WTC11 (cell line): ENCODE results near the gene BBOF1.
"Not testable (repeated sequence)": the region's sequence is repeated elsewhere in the genome, so short reads cannot be mapped to it uniquely, and the experiment has no call there.

ENCODE experiments used
- CREB1 ChIP-seq: sonication (generic); formaldehyde crosslinking; IDR thresholded peaks from 2 replicates; pipeline ENCODE4 v1.8.0; 2023; ENCODE audit warnings: mild to moderate bottlenecking, missing genetic modification reagents
- CTCF ChIP-seq: fragments of 200-600 bp; IDR thresholded peaks from 2 replicates; pipeline ENCODE4 v1.8.0; 2022; ENCODE audit warnings: antibody characterized with exemption
- ESRRA ChIP-seq: sonication (generic); formaldehyde crosslinking; IDR thresholded peaks from 2 replicates; pipeline ENCODE4 v1.8.1; 2022; ENCODE audit warnings: mild to moderate bottlenecking, missing genetic modification reagents, borderline replicate concordance
- MAX ChIP-seq: sonication (generic); formaldehyde crosslinking; IDR thresholded peaks from 2 replicates; pipeline ENCODE4 v1.8.0; 2022; ENCODE audit warnings: mild to moderate bottlenecking, missing genetic modification reagents
- PRDM15 ChIP-seq: sonication (generic); formaldehyde crosslinking; IDR thresholded peaks from 2 replicates; pipeline ENCODE4 v1.8.0; 2022; ENCODE audit warnings: missing genetic modification reagents
- TCF7 ChIP-seq: sonication (generic); formaldehyde crosslinking; IDR thresholded peaks from 2 replicates; pipeline ENCODE4 v1.8.0; 2022; ENCODE audit warnings: mild to moderate bottlenecking, low read depth, missing genetic modification reagents, moderate library complexity
- USF1 ChIP-seq: sonication (generic); formaldehyde crosslinking; IDR thresholded peaks from 2 replicates; pipeline ENCODE4 v1.8.0; 2022; ENCODE audit warnings: mild to moderate bottlenecking, missing genetic modification reagents
- ZBTB43 ChIP-seq: sonication (generic); formaldehyde crosslinking; IDR thresholded peaks from 2 replicates; pipeline ENCODE4 v1.8.1; 2023; ENCODE audit warnings: mild to moderate bottlenecking, missing genetic modification reagents
- ZNF263 ChIP-seq: sonication (generic); formaldehyde crosslinking; IDR thresholded peaks from 2 replicates; pipeline ENCODE4 v1.8.1; 2022; ENCODE audit warnings: low read depth, mild to moderate bottlenecking, moderate library complexity, missing genetic modification reagents
- ZSCAN18 ChIP-seq: fragments of 250-450 bp; sonication (Bioruptor Pico); IDR thresholded peaks from 2 replicates; pipeline ENCODE4 v2.1.2; 2022; ENCODE audit warnings: mild to moderate bottlenecking, moderate library complexity

- TF ChIP-seq CTCF; PRDM15 (CRISPR knock-in tag); MAX (CRISPR knock-in tag); ESRRA; ZBTB43 (CRISPR knock-in tag); ZNF263 (CRISPR knock-in tag); CREB1 (CRISPR knock-in tag); TCF7 (CRISPR knock-in tag); ZSCAN18; USF1 (CRISPR knock-in tag): not testable (repeated sequence)
Observed at GRCh38 chr14:73994926-73995325, 24.2 kb upstream of the BBOF1 start.
